ENCODE data around the gene GPR55. TPM values are rescaled to one million over a fixed set of nuclear protein-coding genes. Genes with fewer than 3 reads are reported as not detected.

The GPR55 gene
- total RNA-seq, 1 experiment from 2014 or later = not detected

GRCh38 chr2:230967113-230967512 lies 42.1 kb upstream of the GPR55 start:
- ChIA-PET CTCF (no interaction called here), POLR2A (ENCODE audit: unreplicated experiment) (no interaction called here)
- Histone ChIP-seq H3K9me3 (ENCODE audit: insufficient read depth, low read depth) (no peaks in the 10 kb centered on the region), H3K27me3 (ENCODE audit: insufficient read depth, low read depth) (peaks cover 4% of the 10 kb centered on the region; the same call in 1 of the 2 replicates), H3K4me3 (no peak overlapping the region), H3K9me2 (ENCODE audit: insufficient read depth) (no peaks in the 10 kb centered on the region), H3K4me2 (no peak overlapping the region), H3K27ac (no peak overlapping the region), H3F3A (ENCODE audit: insufficient read depth, low read depth) (no peaks in the 10 kb centered on the region), H3K79me2 (ENCODE audit: low read depth) (no peaks in the 10 kb centered on the region), H3K36me3 (ENCODE audit: low read depth) (no peaks in the 10 kb centered on the region), H3K4me1 (replicated peaks; ENCODE audit: insufficient read depth) (no peaks in the 10 kb centered on the region; the same call in 1 of the 2 replicates), H2AFZ (no peak overlapping the region), H4K20me1 (ENCODE audit: insufficient read depth) (no peaks in the 10 kb centered on the region)
- no peak for DNase-seq
- intact Hi-C loops (cut with micrococcal nuclease; ENCODE audit: unreplicated experiment) = no loop called here
- BruUV-seq (replicated peaks) = no TSS peak
- TF ChIP-seq EZH2 (IDR thresholded peaks at IDR 0.05; ENCODE audit: low read depth) (no peak), CTCF (conservative IDR thresholded peaks at IDR 0.05) (no peak)

- intact Hi-C loops (cut with micrococcal nuclease; ENCODE audit: unreplicated experiment) = no loop called here
- TF ChIP-seq CTCF (conservative IDR thresholded peaks at IDR 0.05) (no peak), EZH2 (IDR thresholded peaks at IDR 0.05; ENCODE audit: low read depth) (no peak)
- no peaks in the 10 kb centered on the region for H4K20me1 ChIP-seq (ENCODE audit: insufficient read depth)
- BruUV-seq (replicated peaks) = no TSS peak
- no peak overlapping the region for H3K4me3 ChIP-seq
- DNase-seq = no peak
- H3K79me2 ChIP-seq (ENCODE audit: low read depth) = no peaks in the 10 kb centered on the region
- no peaks in the 10 kb centered on the region for H3F3A ChIP-seq (ENCODE audit: insufficient read depth, low read depth)
- H3K36me3 ChIP-seq (ENCODE audit: low read depth) = no peaks in the 10 kb centered on the region
- ChIA-PET CTCF (no interaction called here), POLR2A (ENCODE audit: unreplicated experiment) (interaction anchor here (0.6 kb wide), 1 partner anchor 103 kb away, joined by 7 read pairs; no protein-coding TSS in a partner anchor)
- no peaks in the 10 kb centered on the region; the same call in 1 of the 2 replicates for H3K4me1 ChIP-seq (replicated peaks; ENCODE audit: insufficient read depth)
- no peak overlapping the region for H3K27ac ChIP-seq
- H2AFZ ChIP-seq = no peak overlapping the region
- H3K27me3 ChIP-seq (ENCODE audit: insufficient read depth, low read depth) = peaks cover 5% of the 10 kb centered on the region; the same call in 1 of the 2 replicates
- no peak overlapping the region for H3K4me2 ChIP-seq
- H3K9me2 ChIP-seq (ENCODE audit: insufficient read depth) = no peaks in the 10 kb centered on the region
- H3K9me3 ChIP-seq (ENCODE audit: insufficient read depth, low read depth) = no peaks in the 10 kb centered on the region
Measured at GRCh38 chr2:230964136-230964730, 39.2 kb upstream of the GPR55 start.

GRCh38 chr2:230961091-230961491 lies 36.0 kb upstream of the GPR55 start:
- no peaks in the 10 kb centered on the region for H3K79me2 ChIP-seq (ENCODE audit: low read depth)
- no peak for DNase-seq
- no peaks in the 10 kb centered on the region for H4K20me1 ChIP-seq (ENCODE audit: insufficient read depth)
- no peak overlapping the region for H2AFZ ChIP-seq
- no TSS peak for BruUV-seq (replicated peaks)
- TF ChIP-seq CTCF (conservative IDR thresholded peaks at IDR 0.05) = no peak
- TF ChIP-seq EZH2 (IDR thresholded peaks at IDR 0.05; ENCODE audit: low read depth) = no peak
- H3K9me2 ChIP-seq (ENCODE audit: insufficient read depth) = no peaks in the 10 kb centered on the region
- H3K9me3 ChIP-seq (ENCODE audit: insufficient read depth, low read depth) = no peaks in the 10 kb centered on the region
- POLR2A ChIA-PET (ENCODE audit: unreplicated experiment) = no interaction called here
- H3K27me3 ChIP-seq (ENCODE audit: insufficient read depth, low read depth) = peaks cover 15% of the 10 kb centered on the region; the same call in 1 of the 2 replicates
- CTCF ChIA-PET = no interaction called here
- intact Hi-C loops (cut with micrococcal nuclease; ENCODE audit: unreplicated experiment) = no loop called here
- H3K27ac ChIP-seq = no peak overlapping the region
- no peak overlapping the region for H3K4me2 ChIP-seq
- no peaks in the 10 kb centered on the region for H3K4me1 ChIP-seq (replicated peaks; ENCODE audit: insufficient read depth)
- no peak overlapping the region for H3K4me3 ChIP-seq
- no peaks in the 10 kb centered on the region for H3K36me3 ChIP-seq (ENCODE audit: low read depth)
- no peaks in the 10 kb centered on the region for H3F3A ChIP-seq (ENCODE audit: insufficient read depth, low read depth)

Measured in PC-9 (cell line).